HepG2 (cell line): ENCODE data around the gene DERL2.

Experiments
- BRCA1 ChIP-seq: sonication (generic); formaldehyde crosslinking; IDR thresholded peaks from 2 replicates; pipeline ENCODE4 v1.4.0; 2020; ENCODE audit warnings: missing genetic modification reagents
- CBX5 ChIP-seq: sonication (generic); formaldehyde crosslinking; IDR thresholded peaks from 2 replicates; pipeline ENCODE4 v1.4.0; 2020; ENCODE audit warnings: missing genetic modification reagents, borderline replicate concordance
- CTCF ChIP-seq: sonication (generic); formaldehyde crosslinking; IDR thresholded peaks from 2 replicates; pipeline ENCODE4 v1.5.0; 2020; ENCODE audit warnings: mild to moderate bottlenecking, missing genetic modification reagents, moderate library complexity
- EHMT2 ChIP-seq: fragments of 200-600 bp; sonication (generic); IDR thresholded peaks from 2 replicates; pipeline ENCODE4 v1.7.0; 2017; ENCODE audit warnings: antibody characterized with exemption, low read depth, low read length, borderline replicate concordance
- FOXJ3 ChIP-seq: sonication (generic); formaldehyde crosslinking; IDR thresholded peaks from 2 replicates; pipeline ENCODE4 v1.4.0; 2020; ENCODE audit warnings: missing genetic modification reagents, mild to moderate bottlenecking, borderline replicate concordance
- GABPB1 ChIP-seq: IDR thresholded peaks from 2 replicates; pipeline ENCODE4 v1.6.1; 2016; ENCODE audit warnings: mild to moderate bottlenecking, missing genetic modification reagents, moderate library complexity, missing compliant biosample characterization
- HDAC6 ChIP-seq: fragments of 200-600 bp; sonication (generic); IDR thresholded peaks from 2 replicates; pipeline ENCODE4 v1.7.0; 2017; ENCODE audit warnings: mild to moderate bottlenecking, antibody characterized with exemption, low read length, low read depth
- JUND ChIP-seq: sonication (generic); formaldehyde crosslinking; IDR thresholded peaks from 2 replicates; pipeline ENCODE4 v1.8.0; 2022; ENCODE audit warnings: mild to moderate bottlenecking, missing genetic modification reagents
- MTA1 ChIP-seq: sonication (generic); formaldehyde crosslinking; IDR thresholded peaks from 2 replicates; pipeline ENCODE4 v1.4.0; 2020; ENCODE audit warnings: missing genetic modification reagents, mild to moderate bottlenecking, borderline replicate concordance
- NCOA1 ChIP-seq: sonication (generic); formaldehyde crosslinking; IDR thresholded peaks from 2 replicates; pipeline ENCODE4 v1.9.0; 2021; ENCODE audit warnings: missing genetic modification reagents
- SP1 ChIP-seq, 2 experiments: fragments of 450-650 bp in 1 of 2; sonication (generic) in 1 of 2; formaldehyde crosslinking in 1 of 2; IDR thresholded peaks; 2 replicates each; pipeline versions ENCODE4 v1.4.0 to v1.6.1; 2016 to 2020; ENCODE audit warnings: missing genetic modification reagents in 1 of 2
- ZFX ChIP-seq: sonication (generic); formaldehyde crosslinking; IDR thresholded peaks from 2 replicates; pipeline ENCODE4 v1.4.0; 2020; ENCODE audit warnings: mild to moderate bottlenecking, low read depth, missing genetic modification reagents, moderate library complexity
- ZNF160 ChIP-seq: sonication (generic); formaldehyde crosslinking; IDR thresholded peaks from 2 replicates; pipeline ENCODE4 v1.8.0; 2022; ENCODE audit warnings: mild to moderate bottlenecking, inconsistent platforms, missing genetic modification reagents
- ZNF510 ChIP-seq: sonication (generic); formaldehyde crosslinking; IDR thresholded peaks from 2 replicates; pipeline ENCODE4 v1.4.0; 2020; ENCODE audit warnings: low read depth, mild to moderate bottlenecking, missing genetic modification reagents

DNA sequence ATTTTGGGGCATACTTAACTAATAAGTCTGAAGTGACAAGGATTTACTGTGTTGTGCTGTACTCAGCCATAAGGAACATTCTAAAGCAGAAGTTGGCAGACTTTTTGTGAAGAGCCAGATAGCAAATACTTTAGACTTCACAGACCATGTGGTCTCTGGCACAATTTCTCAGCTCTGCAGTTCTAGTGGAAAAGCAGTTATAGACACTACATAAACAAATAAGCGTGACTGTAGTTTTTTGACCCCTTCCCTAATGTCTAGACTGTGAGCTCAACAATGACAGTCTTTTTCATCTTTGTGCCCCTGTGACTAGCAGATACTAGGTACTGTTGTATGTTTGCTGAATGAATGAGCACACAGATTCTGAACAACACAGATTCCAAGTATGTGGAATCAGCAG is 61.1 kb downstream of the DERL2 start:
- TF ChIP-seq EHMT2: no peak
- no peak for TF ChIP-seq CTCF (CRISPR knock-in tag)
- TF ChIP-seq CBX5: no peak
- no peak for TF ChIP-seq ZFX
- no peak for TF ChIP-seq SP1 (IDR thresholded peaks at IDR 0.05)
- no peak for TF ChIP-seq SP1 (CRISPR knock-in tag; IDR thresholded peaks at IDR 0.05)
- TF ChIP-seq ZNF160: no peak
- no peak for TF ChIP-seq GABPB1
- no peak for TF ChIP-seq JUND (CRISPR knock-in tag)
- no peak for TF ChIP-seq ZNF510 (CRISPR knock-in tag)
- no peak for TF ChIP-seq HDAC6
- TF ChIP-seq NCOA1 (CRISPR knock-in tag): no peak
- no peak for TF ChIP-seq FOXJ3
- TF ChIP-seq MTA1 (CRISPR knock-in tag): no peak
- TF ChIP-seq BRCA1 (CRISPR knock-in tag): no peak
